K562 (cell line): ENCODE results near the gene COL23A1.

Source experiments
- BACH1 ChIP-seq: fragments of 200-800 bp; sonication (Bioruptor generic); IDR thresholded peaks from 2 replicates; pipeline ENCODE4 v1.6.1; 2016; ENCODE audit warnings: missing genetic modification characterization, missing compliant biosample characterization
- CHCHD3 ChIP-seq: fragments of 250-450 bp; sonication (Bioruptor Pico); IDR thresholded peaks from 2 replicates; pipeline ENCODE4 v2.1.2; 2022; ENCODE audit warnings: mild to moderate bottlenecking
- CTCF ChIP-seq, 3 experiments: IDR thresholded peaks in 2 of 3; conservative IDR thresholded peaks in 1 of 3; 2 replicates each; pipeline ENCODE4 v1.5.1; 2011 to 2012; ENCODE audit warnings: low read length in 3 of 3, mild to moderate bottlenecking in 3 of 3, control low read depth in 2 of 3, improper control_type of control experiment in 1 of 3, inconsistent platforms in 1 of 3, low read depth in 1 of 3, mixed read lengths in 1 of 3, moderate library complexity in 1 of 3; ENCODE audit not compliant: insufficient read depth in 2 of 3
- NR3C1 ChIP-seq: sonication (generic); formaldehyde crosslinking; IDR thresholded peaks from 2 replicates; pipeline ENCODE4 v1.8.1; 2022; ENCODE audit warnings: missing genetic modification reagents
- PML ChIP-seq: IDR thresholded peaks from 2 replicates; pipeline ENCODE4 v1.6.1; 2012; ENCODE audit warnings: low read length, inconsistent platforms
- ZBTB49 ChIP-seq: sonication (generic); formaldehyde crosslinking; IDR thresholded peaks from 2 replicates; pipeline ENCODE4 v1.8.0; 2022; ENCODE audit warnings: missing genetic modification reagents, mild to moderate bottlenecking, borderline replicate concordance
- ZHX1 ChIP-seq: fragments of 150-350 bp; conservative IDR thresholded peaks from 2 replicates; pipeline ENCODE4 v1.6.1; 2014; ENCODE audit warnings: low read length
- ZNF124 ChIP-seq: sonication (generic); formaldehyde crosslinking; IDR thresholded peaks from 2 replicates; pipeline ENCODE4 v1.8.1; 2022; ENCODE audit warnings: missing genetic modification reagents
- ZNF318 ChIP-seq, 2 experiments: fragments of 450-650 bp; IDR thresholded peaks; 2 replicates each; pipeline ENCODE4 v1.6.1; 2016; ENCODE audit warnings: mild to moderate bottlenecking in 2 of 2, borderline replicate concordance in 1 of 2, low read depth in 1 of 2, moderate library complexity in 1 of 2
- ZZZ3 ChIP-seq: fragments of 450-650 bp; IDR thresholded peaks from 2 replicates; pipeline ENCODE4 v1.6.1; 2016; ENCODE audit warnings: antibody characterized with exemption, mild to moderate bottlenecking, moderate library complexity

- no peak for TF ChIP-seq ZHX1
- TF ChIP-seq CTCF (IDR thresholded peaks at IDR 0.05 in 2 of 3, conservative IDR thresholded peaks at IDR 0.05 in 1 of 3; ENCODE audit: insufficient read depth in 2 of 3, low read depth in 1 of 3, low read length in 3 of 3): no peak
- TF ChIP-seq ZZZ3: no peak
- TF ChIP-seq CHCHD3: no peak
- no peak for TF ChIP-seq ZNF318 (IDR thresholded peaks at IDR 0.05; ENCODE audit: borderline replicate concordance in 1 of 2, low read depth in 1 of 2)
- no peak for TF ChIP-seq BACH1 (tag)
- TF ChIP-seq ZNF124 (CRISPR knock-in tag): no peak
- TF ChIP-seq NR3C1 (CRISPR knock-in tag): no peak
- no peak for TF ChIP-seq PML
- no peak for TF ChIP-seq ZBTB49 (CRISPR knock-in tag)
These were observed 12.6 kb upstream of the COL23A1 start for GRCh38 chr5:178602752-178603151.
